K562 (cell line): ENCODE data around the gene TMEM184B. TPM values are rescaled to one million over a fixed set of nuclear protein-coding genes. Genes with fewer than 3 reads are reported as not detected.

Experiments
- HNRNPH1 ChIP-seq: fragments of 200-400 bp; formaldehyde crosslinking; optimal IDR thresholded peaks from 2 replicates; pipeline ENCODE3; 2017; ENCODE audit warnings: low read depth, mild to moderate bottlenecking, low read length, moderate library complexity
- HNRNPK ChIP-seq: fragments of 200-400 bp; formaldehyde crosslinking; IDR thresholded peaks from one replicate; pipeline ENCODE4 v1.6.1; 2018; ENCODE audit warnings: mild to moderate bottlenecking, low read depth, low read length; ENCODE audit not compliant: poor library complexity, severe bottlenecking
- MXI1 ChIP-seq: IDR thresholded peaks from 2 replicates; pipeline ENCODE4 v1.6.1; 2011; ENCODE audit warnings: low read depth, mild to moderate bottlenecking, improper control_type of control experiment, low read length
- POLR2H ChIP-seq: IDR thresholded peaks from 2 replicates; pipeline ENCODE4 v1.6.1; 2016; ENCODE audit warnings: missing genetic modification characterization, low read depth, mild to moderate bottlenecking, control low read depth, missing compliant biosample characterization, moderate library complexity
- TAL1 ChIP-seq: fragments of 450-650 bp; IDR thresholded peaks from 2 replicates; pipeline ENCODE4 v1.6.1; 2016; ENCODE audit warnings: mild to moderate bottlenecking
- polyA plus RNA-seq, 8 experiments: library from polyadenylated mRNA; depleted of rRNA in 4 of 8; stranded (reverse) in 5 of 8; unstranded in 3 of 8; fragments of >200 nt; fragmentation: Nextera tagmentation in 2 of 8; fragmentation: Illumina TruSeq in 1 of 8; extraction: Ambion mirVana in 2 of 8; extraction: Trizol in 1 of 8; gene quantifications; 2 replicates each; pipeline versions ENCODE4 v1.2.1 to v1.2.3, GENCODE V29; 2011 to 2014; ENCODE audit warnings: inconsistent platforms in 1 of 8, missing spikeins in 1 of 8
- total RNA-seq, 7 experiments: library from RNA; depleted of rRNA in 6 of 7; stranded (reverse); fragments of >200 nt in 6 of 7; fragmentation: Illumina TruSeq in 2 of 7; extraction: Trizol in 2 of 7; gene quantifications; 2 replicates each; pipeline versions ENCODE4 v1.2.1 to v1.2.3, GENCODE V29; 2011 to 2021; ENCODE audit warnings: low replicate concordance in 1 of 7
- TF ChIP-seq, protein P1 (sequence below): fragments of 200-600 bp; sonication (generic); IDR thresholded peaks from one replicate; pipeline ENCODE4 v1.6.1; 2012; ENCODE audit warnings: mild to moderate bottlenecking, low read depth, low read length, inconsistent platforms
- TF ChIP-seq, protein P2 (sequence below): fragments of 450-650 bp; formaldehyde crosslinking; IDR thresholded peaks from 2 replicates; pipeline ENCODE4 v1.4.0; 2022; ENCODE audit warnings: mild to moderate bottlenecking, moderate library complexity
- TF ChIP-seq, protein P3 (sequence below), 2 experiments: fragments of 200-800 bp in 1 of 2; sonication (Bioruptor generic) in 1 of 2; sonication (generic) in 1 of 2; formaldehyde crosslinking in 1 of 2; IDR thresholded peaks in 1 of 2; conservative IDR thresholded peaks in 1 of 2; 2 replicates each; pipeline versions ENCODE4 v1.5.0 to v1.6.1; 2016 to 2020; ENCODE audit warnings: missing compliant biosample characterization in 1 of 2, missing genetic modification characterization in 1 of 2, missing genetic modification reagents in 1 of 2
- TF ChIP-seq, protein P4 (sequence below): sonication (generic); formaldehyde crosslinking; IDR thresholded peaks from 2 replicates; pipeline ENCODE4 v1.8.1; 2023; ENCODE audit warnings: mild to moderate bottlenecking, missing genetic modification reagents

TMEM184B gene
- total and polyA plus RNA-seq, 9 of the 15 experiments (the other 6 are each of a cell fraction or from before 2014, with no cell fraction given), result 0.31 to 25.1 (median 6.2) TPM

DNA sequence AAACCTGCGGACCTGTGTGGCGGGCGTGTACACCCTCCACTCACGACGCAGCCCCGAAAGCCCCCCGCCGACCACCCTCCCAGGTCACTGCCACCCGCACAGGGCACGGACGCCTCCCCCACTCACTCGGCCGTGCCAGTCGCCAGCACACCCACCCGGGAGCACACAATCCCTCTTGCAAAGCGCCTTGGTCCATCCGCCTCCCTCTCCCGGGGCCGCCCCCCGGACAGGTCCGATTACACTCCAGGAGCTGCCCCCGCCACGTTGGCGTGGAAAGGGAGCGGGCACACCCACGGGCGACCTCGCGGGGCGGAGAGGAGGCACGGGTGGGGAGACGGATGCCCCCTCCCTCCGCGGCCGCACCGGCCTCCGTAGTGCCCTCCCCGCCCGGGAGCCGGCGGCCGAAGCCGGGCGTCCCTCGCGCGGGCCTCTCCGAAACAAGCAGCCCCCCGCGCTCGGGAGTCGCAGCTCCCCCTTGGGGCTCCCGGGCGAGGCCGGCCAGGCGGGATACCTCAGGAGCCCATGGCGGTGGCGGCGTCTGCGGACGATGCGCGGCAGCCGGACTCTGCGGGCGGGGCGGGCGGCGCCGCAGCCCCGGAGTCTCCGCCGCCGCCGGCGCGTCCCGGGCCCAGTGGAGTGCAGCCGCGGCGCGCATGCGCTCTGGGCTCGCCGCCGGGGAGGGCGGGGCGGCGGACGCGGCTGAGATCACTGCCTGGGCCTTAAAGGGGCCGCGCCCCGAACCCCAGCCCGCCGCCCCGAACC lies at the start of gene TMEM184B (continued):
- TF ChIP-seq, protein P1, sequence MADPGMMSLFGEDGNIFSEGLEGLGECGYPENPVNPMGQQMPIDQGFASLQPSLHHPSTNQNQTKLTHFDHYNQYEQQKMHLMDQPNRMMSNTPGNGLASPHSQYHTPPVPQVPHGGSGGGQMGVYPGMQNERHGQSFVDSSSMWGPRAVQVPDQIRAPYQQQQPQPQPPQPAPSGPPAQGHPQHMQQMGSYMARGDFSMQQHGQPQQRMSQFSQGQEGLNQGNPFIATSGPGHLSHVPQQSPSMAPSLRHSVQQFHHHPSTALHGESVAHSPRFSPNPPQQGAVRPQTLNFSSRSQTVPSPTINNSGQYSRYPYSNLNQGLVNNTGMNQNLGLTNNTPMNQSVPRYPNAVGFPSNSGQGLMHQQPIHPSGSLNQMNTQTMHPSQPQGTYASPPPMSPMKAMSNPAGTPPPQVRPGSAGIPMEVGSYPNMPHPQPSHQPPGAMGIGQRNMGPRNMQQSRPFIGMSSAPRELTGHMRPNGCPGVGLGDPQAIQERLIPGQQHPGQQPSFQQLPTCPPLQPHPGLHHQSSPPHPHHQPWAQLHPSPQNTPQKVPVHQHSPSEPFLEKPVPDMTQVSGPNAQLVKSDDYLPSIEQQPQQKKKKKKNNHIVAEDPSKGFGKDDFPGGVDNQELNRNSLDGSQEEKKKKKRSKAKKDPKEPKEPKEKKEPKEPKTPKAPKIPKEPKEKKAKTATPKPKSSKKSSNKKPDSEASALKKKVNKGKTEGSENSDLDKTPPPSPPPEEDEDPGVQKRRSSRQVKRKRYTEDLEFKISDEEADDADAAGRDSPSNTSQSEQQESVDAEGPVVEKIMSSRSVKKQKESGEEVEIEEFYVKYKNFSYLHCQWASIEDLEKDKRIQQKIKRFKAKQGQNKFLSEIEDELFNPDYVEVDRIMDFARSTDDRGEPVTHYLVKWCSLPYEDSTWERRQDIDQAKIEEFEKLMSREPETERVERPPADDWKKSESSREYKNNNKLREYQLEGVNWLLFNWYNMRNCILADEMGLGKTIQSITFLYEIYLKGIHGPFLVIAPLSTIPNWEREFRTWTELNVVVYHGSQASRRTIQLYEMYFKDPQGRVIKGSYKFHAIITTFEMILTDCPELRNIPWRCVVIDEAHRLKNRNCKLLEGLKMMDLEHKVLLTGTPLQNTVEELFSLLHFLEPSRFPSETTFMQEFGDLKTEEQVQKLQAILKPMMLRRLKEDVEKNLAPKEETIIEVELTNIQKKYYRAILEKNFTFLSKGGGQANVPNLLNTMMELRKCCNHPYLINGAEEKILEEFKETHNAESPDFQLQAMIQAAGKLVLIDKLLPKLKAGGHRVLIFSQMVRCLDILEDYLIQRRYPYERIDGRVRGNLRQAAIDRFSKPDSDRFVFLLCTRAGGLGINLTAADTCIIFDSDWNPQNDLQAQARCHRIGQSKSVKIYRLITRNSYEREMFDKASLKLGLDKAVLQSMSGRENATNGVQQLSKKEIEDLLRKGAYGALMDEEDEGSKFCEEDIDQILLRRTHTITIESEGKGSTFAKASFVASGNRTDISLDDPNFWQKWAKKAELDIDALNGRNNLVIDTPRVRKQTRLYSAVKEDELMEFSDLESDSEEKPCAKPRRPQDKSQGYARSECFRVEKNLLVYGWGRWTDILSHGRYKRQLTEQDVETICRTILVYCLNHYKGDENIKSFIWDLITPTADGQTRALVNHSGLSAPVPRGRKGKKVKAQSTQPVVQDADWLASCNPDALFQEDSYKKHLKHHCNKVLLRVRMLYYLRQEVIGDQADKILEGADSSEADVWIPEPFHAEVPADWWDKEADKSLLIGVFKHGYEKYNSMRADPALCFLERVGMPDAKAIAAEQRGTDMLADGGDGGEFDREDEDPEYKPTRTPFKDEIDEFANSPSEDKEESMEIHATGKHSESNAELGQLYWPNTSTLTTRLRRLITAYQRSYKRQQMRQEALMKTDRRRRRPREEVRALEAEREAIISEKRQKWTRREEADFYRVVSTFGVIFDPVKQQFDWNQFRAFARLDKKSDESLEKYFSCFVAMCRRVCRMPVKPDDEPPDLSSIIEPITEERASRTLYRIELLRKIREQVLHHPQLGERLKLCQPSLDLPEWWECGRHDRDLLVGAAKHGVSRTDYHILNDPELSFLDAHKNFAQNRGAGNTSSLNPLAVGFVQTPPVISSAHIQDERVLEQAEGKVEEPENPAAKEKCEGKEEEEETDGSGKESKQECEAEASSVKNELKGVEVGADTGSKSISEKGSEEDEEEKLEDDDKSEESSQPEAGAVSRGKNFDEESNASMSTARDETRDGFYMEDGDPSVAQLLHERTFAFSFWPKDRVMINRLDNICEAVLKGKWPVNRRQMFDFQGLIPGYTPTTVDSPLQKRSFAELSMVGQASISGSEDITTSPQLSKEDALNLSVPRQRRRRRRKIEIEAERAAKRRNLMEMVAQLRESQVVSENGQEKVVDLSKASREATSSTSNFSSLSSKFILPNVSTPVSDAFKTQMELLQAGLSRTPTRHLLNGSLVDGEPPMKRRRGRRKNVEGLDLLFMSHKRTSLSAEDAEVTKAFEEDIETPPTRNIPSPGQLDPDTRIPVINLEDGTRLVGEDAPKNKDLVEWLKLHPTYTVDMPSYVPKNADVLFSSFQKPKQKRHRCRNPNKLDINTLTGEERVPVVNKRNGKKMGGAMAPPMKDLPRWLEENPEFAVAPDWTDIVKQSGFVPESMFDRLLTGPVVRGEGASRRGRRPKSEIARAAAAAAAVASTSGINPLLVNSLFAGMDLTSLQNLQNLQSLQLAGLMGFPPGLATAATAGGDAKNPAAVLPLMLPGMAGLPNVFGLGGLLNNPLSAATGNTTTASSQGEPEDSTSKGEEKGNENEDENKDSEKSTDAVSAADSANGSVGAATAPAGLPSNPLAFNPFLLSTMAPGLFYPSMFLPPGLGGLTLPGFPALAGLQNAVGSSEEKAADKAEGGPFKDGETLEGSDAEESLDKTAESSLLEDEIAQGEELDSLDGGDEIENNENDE, result no peak
- TF ChIP-seq, protein P2, sequence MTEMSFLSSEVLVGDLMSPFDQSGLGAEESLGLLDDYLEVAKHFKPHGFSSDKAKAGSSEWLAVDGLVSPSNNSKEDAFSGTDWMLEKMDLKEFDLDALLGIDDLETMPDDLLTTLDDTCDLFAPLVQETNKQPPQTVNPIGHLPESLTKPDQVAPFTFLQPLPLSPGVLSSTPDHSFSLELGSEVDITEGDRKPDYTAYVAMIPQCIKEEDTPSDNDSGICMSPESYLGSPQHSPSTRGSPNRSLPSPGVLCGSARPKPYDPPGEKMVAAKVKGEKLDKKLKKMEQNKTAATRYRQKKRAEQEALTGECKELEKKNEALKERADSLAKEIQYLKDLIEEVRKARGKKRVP, result no peak
- TF ChIP-seq MXI1 (no peak), TAL1 (no peak), POLR2H (tag) (no peak), HNRNPH1 (no peak), HNRNPK (no peak)
- TF ChIP-seq, protein P3, sequence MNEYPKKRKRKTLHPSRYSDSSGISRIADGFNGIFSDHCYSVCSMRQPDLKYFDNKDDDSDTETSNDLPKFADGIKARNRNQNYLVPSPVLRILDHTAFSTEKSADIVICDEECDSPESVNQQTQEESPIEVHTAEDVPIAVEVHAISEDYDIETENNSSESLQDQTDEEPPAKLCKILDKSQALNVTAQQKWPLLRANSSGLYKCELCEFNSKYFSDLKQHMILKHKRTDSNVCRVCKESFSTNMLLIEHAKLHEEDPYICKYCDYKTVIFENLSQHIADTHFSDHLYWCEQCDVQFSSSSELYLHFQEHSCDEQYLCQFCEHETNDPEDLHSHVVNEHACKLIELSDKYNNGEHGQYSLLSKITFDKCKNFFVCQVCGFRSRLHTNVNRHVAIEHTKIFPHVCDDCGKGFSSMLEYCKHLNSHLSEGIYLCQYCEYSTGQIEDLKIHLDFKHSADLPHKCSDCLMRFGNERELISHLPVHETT (CRISPR knock-in tag; conservative IDR thresholded peaks at IDR 0.05 in 1 of 2, IDR thresholded peaks at IDR 0.05 in 1 of 2), result peak in 1 of 2 experiments; percentile 84; a peak in 2 of 4 replicates
- TF ChIP-seq, protein P4, sequence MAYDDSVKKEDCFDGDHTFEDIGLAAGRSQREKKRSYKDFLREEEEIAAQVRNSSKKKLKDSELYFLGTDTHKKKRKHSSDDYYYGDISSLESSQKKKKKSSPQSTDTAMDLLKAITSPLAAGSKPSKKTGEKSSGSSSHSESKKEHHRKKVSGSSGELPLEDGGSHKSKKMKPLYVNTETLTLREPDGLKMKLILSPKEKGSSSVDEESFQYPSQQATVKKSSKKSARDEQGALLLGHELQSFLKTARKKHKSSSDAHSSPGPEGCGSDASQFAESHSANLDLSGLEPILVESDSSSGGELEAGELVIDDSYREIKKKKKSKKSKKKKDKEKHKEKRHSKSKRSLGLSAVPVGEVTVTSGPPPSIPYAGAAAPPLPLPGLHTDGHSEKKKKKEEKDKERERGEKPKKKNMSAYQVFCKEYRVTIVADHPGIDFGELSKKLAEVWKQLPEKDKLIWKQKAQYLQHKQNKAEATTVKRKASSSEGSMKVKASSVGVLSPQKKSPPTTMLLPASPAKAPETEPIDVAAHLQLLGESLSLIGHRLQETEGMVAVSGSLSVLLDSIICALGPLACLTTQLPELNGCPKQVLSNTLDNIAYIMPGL (CRISPR knock-in tag), result no peak
